Stimulated activated naive CD4-positive, alpha-beta T cell (primary cell): Measurements from ENCODE around the gene ADARB1.

ENCODE experiments used
- DNase-seq, 6 experiments: peaks; one replicate each; lab custom pipeline; 2025; lab: John Stamatoyannopoulos, UW

The ADARB1 gene

DNA sequence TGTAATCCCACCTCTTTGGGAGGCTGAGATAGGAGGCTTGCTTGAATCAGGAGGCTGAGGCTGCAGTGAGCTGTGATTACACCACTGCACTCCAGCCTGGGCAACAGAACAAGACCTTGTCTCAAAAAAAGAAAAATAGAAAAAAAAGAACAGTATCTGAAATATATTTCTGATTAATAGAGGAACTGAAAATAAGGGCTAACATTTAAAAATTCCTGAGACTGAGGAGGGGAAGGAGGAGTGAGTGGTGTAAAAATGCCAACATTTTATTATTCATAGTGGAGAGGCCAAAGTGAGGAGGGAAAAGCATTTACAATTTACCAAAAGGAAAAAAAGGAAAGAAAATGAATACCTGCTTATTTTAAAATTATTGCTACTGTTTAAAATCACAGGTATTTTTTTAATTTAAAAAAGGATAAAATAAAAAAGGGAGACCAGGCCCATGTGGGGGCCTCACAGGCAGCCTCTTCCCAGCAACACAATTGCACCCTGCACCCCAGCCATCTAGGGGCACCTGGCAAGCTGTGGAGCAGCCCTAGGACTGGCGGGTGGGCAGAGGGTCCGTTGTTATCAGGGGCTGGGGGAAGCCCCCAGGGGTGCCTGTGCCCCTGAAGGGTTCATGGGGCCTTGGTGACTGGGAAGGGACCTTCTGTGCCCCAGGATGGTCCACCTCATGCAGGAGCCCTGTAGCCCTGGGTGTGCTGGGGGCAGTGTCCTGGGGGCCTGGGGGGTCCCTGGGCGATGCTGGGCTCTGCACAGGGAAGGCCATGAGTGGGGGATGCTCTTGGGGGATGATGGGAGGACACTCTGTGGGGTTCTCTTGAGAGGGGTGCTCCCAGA is 34.8 kb upstream of the ADARB1 start:
- no peak for DNase-seq

GRCh38 chr21:45040157-45040711 is 34.1 kb upstream of the ADARB1 start:
- DNase-seq, result no peak

DNA sequence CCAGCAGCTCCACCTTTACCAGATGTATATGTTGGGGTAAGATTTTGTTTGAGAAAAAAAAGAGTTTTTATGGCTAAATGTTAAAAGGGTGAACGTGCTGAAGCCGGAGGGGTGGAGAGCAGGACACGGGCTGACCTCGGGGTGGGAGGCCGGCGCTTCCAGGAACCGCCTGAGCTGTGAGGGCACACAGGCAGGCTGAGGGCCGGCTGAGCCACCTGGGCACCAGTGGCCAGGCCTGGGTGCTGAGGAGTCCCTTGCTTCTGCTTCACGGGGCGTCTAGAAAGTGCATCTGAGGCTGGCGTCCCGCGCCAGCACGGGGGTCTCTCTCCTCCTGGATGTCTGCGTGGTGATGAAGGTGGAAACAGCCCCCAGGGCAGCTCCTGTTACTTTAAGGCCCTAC is 33.6 kb upstream of the ADARB1 start:
- DNase-seq, result no peak

GRCh38 chr21:45041351-45041805 is 33.0 kb upstream of the ADARB1 start:
- DNase-seq, result no peak

- no peak for DNase-seq
These were observed 32.3 kb upstream of the ADARB1 start for GRCh38 chr21:45041984-45042663.

GRCh38 chr21:45042664-45043161 is 31.7 kb upstream of the ADARB1 start:
- DNase-seq, result no peak

DNA sequence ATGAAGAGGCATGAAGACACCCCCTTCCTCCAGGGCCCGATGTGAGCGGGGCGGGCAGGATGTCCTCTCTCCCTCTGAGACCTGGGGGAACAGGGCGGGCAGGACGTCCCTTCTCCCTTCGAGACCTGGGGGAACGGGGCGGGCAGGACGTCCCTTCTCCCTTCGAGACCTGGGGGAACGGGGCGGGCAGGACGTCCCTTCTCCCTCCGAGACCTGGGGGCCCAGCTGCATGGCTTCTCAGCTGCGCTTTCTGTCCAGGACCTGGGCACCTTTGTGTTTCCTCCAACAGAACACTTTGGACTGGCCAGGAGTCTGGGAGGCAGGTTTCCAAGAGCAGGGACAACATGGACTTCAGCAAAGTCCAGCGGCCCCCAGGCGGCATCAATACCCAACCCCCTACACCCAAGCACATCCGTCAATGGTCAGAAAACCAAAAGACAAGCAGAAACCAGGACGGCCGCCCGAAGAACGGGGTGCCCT is 30.8 kb upstream of the ADARB1 start:
- DNase-seq, result no peak

GRCh38 chr21:45045481-45045880 is 28.9 kb upstream of the ADARB1 start:
- DNase-seq, result no peak

DNA sequence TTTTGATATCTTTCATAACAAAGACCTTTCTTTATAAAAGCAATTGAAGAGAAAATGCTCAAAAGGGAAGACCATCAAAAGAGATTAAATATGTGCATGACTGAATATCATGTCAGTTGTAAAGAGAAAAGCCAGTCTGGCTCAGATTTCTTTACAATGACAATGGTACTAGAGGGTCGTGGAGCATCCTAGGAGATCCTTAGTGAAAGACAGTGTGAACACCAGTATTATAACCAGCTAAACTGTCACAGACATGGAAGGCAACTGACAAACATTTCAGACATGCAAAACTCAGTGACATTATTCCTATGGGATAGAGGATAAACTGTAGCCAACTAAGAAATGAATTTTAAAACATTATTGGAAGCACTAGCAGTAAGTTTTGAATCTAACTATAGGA is 27.1 kb upstream of the ADARB1 start:
- DNase-seq, result no peak

DNA sequence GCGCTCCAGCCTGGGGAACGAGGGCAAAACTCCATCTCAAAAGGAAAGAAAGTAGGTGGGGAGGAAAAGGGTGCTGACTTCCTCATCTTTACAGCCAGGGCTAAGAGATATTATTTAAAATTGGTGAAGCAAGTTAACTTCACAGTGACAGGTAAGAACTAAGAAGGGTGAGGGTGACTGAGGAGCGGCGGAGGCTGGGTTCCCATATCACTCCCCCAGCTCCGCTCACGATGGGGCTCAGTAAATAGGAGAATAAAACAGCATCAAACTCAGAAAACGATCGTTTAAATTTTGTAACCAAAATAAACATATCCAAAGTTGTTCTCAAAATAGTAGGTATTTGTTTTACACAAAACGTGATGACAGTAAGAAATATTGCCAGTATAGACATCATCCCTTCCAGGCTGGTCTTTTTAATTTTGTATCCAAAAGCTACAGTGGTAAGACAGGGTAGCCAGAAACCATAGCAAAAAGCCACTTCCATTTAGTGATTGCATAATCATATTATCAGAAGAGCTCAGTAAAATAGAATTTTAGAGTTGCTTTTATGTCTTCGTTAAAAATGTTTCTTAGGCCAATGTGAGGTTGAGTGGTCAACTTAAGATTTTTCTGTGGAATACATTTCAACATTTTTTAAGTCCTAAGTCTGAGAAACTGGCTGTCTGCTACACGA is 26.2 kb upstream of the ADARB1 start:
- DNase-seq, result no peak

- DNase-seq, result no peak
These were observed 25.4 kb upstream of the ADARB1 start for GRCh38 chr21:45048968-45049367.

DNA sequence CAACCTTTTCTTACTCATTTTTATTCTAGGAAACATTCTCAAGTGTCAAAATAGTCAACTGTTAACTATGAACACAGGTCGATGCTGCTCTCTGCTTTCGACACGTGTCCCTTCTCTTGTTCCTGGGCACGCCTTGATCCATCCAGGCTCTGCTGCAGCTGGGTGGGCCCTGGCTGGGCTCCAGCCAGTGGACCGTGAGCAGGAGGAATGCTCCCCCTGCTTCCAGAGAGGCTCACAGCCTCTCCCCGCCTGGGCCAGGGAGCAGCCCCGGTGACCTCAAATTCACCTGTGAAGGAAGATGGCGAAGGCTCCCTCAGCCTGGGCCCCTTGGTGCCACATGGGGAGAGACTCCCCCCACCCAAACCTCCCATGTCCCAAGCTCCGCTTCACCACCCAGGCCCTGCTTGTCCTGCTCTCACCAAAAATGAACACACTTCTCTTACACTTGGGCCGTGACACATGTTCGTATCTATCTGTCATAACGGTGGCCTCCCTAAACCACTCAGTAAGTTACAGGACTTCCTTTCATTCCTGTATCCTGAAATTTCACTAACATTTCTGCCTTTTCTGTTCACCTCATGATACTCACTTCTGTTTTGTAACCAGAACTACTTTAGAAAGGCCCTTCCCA is 24.6 kb upstream of the ADARB1 start:
- no peak for DNase-seq

GRCh38 chr21:45050345-45050796 is 24.0 kb upstream of the ADARB1 start:
- no peak for DNase-seq

DNA sequence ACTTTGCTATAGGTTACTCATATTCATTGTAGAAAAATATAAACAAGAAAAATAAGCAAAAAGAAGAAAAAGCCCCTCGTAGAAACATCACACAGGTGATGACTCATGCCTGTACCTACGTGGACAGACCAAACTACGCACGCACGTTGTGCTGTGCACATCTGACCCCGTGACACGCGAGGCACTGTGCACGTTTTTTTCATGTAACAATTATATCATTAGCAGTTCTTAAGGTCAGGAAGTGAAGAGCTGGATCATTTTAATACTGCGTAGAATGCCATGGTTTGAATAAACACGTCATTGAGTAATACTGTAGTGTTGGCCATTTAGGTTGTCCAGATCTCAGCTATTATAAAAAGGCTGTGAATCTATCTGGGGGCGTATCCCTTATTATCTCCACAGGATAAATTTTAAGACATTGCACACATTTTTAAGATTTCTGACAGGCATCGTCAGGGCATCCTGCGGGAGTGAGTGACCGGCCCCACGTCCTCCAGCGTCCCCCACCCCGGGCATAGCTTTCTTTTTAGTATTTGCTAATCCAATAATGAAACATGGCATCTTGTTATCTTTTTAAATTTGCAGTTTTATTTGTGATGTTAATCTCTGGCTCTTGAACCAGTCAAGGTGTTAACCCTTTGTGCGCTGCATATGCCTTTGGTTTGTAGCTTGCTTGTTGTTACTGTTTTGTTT is 23.4 kb upstream of the ADARB1 start:
- DNase-seq, result no peak

GRCh38 chr21:45051580-45052434 is 22.6 kb upstream of the ADARB1 start:
- no peak for DNase-seq

DNA sequence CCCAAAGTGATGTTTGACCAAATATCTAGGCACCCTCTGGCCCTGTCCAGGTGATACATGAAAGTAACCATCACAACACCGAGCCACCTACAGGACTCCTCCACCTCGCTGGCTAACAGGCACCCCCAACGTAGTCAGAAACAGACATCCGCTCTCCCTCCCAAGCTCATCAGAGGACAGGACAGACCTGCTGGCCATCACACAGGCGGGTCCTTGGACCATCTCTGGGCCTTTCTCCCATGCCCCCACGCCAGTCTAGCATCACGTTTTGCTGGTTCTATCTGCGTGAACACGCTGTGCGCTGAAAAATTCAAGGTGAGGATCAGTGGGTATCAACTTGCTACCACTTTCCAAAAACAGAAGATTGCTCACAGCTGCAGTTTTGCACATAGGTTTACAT is 21.4 kb upstream of the ADARB1 start:
- no peak for DNase-seq

DNA sequence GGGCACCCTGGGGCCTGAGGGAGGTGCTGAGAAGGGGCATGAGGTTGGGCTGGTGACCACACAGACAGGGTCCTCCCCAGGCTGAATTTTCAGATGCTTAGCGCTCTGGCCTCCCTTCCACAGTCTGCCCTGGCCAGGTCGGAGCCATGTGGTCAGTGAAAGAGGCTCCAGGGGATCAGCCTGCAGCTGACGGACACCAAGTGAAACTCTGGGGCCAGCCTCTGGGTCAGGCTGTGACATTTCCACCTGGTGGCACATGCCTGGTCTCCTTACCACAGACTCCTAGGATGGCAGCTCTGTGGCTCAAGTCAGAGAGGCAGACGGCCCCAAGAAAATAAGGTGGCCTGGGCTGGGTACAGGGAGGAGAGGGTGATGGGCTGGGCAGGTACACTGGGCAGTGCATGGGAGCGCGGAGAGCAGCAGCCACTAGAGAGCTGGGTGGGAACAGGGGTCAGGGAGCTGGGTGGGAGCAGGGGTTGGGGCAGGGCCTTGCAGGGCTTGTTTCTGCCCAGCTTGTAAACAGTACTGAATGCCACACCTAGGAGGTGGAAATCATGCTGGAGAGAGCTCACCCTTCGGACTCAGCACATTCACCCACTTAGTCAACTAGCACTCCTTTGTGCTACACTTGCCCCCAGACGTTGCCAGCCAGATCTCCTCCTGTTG is 20.7 kb upstream of the ADARB1 start:
- DNase-seq, result no peak

DNA sequence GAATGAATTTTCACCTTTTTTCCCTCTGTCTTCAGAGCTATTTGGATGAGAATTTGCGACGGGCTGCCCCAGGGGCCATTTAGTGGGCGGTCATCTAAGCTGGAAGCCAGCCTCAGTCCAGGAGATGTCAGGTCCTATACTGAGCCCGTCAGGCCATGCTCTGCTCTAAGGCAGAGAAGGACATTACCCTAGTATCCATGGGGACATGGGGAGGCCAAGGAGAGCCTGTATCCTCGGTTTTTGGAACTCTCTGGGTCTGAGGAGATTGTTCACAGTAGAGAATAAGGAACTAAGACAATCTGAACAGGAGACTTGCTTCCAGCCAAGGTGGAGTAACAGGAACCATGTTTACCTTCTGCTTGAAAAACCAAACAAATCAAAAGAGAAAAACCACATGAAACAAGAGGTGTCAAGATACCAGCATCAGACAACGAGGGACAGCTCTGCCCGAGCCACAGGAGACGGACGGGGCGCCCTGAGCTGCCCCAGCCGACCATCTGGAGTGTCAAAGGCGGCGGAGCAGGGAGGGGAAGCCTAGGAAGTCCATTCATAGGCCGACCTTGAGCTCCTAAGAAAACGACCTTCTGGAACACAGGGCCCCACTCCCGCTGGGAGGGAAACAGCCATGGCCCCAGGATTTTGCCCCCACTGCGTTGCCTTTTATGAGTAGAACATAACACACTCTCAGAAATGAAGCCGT is 20.0 kb upstream of the ADARB1 start:
- no peak for DNase-seq
